ENCODE results near the gene VEPH1.

VEPH1 gene

DNA sequence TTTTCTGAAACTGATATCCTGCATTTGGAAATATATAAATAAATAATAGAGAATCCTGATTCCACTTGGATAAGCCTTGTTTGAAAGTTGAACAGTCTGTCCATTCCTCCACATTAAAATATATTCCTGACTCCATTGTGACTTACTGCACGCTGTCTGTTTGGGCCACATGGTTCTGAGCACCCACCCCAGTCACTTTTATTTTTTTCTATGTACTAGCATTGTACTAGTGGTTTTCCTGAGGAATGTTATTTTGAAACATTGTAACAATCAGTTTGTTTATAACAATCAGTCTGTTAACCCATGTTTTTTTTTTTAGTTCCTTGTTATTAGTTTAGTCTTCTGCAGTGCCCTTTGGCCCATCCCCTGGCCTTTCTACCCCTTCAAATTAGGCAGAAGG lies 255.8 kb downstream of the VEPH1 start:
- no peak for DNase-seq

DNA sequence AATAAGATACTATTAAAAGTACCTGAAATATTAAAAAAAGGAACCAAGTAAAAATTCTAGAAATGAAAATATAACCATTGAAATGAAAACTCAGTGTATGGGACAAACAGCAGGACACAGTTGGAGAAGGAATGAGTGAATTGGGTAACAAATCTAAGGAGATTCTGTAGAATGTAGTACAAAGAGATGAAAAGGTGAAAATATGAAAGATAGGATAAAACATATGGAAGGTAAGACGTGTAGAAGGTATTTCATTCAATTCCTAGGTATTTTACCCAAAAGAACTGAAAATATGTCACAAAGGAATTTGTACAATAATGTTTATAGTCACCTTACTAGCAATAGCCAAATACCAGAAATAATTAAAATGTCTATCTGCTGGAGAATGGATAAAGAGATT lies 260.4 kb downstream of the VEPH1 start:
- no peak for DNase-seq

DNA sequence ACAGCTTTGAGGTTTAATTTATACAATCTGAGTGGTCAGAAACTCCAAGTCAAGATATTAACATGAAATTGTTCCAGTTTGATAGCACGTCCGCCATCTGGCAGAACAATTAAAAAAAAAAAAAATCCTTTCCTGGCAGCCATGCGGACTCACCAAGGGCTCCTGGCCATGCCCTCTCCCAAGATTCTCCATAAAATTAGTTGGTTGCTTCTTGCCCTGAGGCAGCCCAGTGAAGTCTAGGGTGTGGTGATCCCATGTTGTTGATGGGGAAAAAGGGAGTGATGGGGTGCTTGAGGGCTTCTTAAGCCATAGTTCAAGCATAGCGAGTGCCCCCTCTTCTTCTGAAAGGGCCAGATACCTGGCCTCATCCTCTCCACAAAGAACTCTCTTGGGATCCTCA lies 261.6 kb downstream of the VEPH1 start:
- DNase-seq = no peak

DNA sequence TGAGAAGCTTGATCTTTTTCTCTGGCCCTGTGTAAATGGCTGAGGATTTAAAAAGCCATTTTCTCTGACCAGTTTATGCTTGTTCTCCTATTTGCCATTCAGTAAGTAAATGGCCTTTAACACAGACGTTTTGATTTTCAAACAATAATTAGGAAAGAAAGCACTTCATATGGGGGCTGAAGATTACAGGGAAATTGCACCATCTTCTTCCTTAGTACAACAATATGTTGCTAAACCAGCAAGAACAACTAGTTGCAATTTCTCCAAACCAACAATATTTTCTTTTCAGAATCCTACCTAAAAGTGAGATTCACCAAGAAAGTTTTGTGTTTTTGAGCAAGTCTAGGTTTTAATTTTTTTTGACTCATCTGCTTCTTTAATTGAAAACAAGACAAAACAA lies 262.8 kb downstream of the VEPH1 start:
- DNase-seq = no peak

DNA sequence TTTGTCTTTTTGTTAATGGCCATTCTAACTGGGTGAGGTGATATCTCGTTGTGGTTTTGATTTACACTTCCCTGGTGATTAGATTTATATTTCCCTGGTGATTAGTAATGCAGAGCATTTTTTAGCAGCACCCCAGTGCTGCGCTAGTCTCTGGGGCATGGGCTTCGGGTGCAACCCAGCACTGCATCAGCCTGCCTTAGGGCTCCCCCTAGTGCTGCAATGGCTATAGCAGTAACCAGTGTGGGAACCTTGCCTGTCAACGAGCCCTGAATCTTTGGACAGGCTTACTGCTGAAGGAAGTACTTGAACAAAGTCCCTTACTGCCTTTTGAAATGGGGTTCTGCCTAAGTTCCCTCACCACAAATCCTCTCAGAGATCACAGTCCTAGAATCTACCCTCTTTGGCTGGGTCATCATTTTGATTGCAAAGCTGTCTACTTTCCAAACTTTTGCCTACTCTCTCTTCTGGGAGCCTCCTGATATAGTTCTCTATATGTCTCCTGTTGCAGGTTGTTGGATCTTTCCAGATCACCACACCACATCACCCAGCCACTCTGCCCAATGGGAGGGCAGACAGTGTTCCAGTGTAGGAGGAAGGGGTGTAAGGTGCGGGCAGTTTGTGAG lies 264.0 kb downstream of the VEPH1 start:
- peak; percentile 71 to 75 for DNase-seq

DNA sequence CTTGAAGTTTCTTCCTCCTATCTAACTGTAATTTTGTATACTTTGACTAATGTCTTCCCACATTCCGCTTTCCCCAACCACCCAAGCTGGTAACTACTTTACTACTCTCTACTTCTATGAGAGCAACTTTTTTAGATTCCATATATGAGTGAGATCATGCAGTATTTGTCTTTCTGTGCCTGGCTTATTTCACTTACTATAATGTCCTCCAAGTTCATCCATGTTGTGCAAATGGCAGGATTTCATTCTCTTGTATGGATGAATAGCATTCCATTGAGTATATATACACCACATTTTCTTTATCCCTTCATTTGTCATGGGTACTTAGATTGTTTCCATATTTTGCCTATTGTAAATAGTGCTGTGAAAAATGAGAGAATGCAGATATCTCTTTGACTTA lies 264.8 kb downstream of the VEPH1 start:
- no peak for DNase-seq

DNA sequence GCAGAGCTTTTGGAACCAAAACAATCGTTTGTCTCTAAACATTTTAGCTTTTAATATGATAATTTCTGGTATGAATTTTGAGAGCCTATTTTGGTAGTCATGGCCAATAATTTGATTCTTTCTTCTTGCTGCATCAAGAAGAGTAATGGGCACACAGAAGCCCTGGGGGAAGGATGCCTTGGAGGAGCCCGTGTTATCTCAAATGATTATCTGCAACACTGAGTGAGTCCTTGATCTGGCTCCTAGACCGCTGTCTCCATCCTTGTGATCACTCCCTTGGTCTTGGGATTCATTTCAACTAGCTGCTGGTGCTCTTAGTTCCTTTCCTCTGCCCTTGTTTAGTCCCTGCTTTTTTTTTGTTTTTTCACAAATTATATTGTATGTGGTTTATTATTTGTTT lies 265.3 kb downstream of the VEPH1 start:
- DNase-seq = no peak

DNA sequence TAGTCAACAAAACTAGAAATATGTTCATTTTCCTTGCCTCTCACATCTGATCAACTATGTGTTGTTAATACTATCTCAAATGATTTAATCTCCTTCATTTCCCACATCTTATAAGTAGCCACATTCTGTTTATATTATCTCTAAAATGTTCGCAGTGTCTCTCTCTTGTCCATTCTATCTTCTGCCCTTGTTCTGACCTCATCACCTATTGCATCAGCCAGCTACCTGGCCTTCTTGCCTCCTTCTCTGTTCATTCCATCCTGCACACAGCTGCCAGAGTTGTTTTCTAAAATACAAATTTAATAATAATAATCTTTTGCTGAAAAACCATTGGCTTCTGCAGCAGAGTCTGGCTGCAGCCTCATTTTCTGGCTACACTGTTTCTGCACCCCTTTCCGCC lies 267.9 kb downstream of the VEPH1 start:
- DNase-seq = no peak

DNA sequence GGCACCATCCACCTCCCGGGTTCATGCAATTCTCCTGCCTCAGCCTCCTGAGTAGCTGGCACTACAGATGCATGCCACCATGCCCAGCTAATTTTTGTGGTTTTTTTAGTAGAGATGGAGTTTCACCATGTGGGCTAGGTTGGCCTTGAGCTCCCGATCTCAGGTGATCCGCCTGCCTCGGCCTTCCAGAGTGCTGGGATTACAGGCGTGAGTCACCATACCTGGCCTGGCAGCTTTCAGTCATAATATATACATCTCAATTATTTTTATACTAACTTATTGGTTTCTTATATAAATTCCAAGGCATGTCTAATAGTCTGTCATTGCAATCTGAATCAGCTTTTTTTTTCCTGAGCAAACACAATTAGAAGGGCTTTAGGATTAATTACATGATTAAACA lies 269.3 kb downstream of the VEPH1 start:
- DNase-seq = no peak

DNA sequence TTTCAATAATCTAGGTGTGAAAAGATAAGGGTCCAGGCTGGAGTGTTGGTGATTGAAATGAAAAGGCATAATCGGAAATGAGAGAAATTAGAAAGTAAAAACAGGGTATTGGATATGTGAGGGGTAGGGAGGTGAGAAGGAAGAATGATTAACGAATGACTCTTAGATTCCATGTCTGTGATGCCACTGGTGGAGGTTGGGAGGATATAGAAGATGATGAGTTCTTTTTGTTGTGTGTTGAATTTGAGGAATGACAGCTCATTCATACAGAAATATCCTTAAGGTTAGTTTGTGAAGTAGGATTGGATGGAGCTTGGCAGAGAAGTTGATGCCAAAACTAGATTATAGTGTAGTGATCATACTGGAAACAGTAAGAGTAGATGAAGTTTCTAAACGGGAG lies 271.1 kb downstream of the VEPH1 start:
- DNase-seq = no peak

DNA sequence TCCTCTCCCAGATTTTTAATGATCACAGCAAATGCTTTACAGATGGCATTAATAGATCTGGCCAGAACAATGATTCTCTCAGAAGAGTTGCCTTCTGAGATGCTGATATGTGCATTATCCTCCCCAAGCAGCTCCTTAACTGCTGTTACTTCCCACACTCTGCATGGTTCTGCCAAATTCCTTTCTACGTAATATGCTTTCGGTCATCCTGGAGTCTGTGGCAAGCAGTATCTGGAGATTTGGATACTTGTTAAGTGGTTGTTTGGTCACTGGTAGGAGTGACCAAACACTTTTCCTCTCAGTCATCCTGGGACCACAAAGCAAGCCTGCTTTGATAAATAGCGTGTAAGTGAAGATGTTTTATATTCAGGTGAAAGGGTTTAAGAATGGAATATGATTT lies 272.1 kb downstream of the VEPH1 start:
- DNase-seq = no peak

DNA sequence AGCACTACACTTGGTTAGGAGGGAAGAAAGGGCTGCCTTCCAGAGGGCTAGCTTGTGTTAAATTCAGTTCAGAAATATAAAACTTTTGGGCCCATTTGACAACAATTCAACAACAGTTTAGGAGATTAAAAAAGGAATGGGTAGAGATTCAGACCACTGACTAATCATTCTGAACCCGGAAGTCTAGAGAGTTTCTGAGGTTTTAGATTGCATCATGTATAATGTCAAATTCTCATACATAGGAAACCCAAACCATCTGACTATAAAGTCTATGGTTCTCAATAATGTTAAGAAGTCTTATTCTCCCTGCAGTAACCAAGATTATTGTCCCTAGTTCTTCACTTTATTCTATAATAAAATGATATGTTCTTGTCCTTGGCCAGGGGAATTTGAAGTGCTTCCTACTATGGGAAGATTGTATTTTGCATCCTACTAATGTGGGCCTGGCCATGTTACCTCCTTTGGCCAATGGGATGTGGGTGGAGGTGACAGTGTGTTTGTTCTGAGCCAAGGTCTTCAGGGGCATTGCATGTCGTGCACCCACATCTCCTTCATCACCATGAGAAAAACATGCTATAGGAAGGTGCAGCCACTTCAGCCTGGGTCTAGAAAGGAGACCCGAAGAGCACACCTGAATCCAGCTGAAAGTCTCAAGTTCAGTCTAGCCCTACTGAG lies 276.9 kb downstream of the VEPH1 start:
- DNase-seq = no peak

DNA sequence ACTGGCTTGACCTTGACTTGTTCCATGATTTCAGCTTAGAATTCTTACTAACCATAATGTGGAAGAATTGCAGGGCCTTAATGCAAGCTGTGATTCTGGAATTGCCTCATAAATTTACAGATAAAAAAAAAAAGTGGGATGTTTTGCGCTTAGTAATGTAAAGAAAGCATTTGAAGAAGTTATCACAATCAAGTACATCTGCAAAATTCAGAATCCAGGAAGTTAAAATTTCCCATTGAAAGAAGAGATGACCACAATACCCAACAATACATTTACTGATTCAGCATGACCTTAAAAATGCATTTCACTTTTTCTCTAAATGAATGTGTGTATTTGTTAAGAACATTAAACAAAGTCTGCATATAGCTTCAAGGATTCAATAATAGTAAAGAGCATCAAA lies 278.2 kb downstream of the VEPH1 start:
- no peak for DNase-seq

DNA sequence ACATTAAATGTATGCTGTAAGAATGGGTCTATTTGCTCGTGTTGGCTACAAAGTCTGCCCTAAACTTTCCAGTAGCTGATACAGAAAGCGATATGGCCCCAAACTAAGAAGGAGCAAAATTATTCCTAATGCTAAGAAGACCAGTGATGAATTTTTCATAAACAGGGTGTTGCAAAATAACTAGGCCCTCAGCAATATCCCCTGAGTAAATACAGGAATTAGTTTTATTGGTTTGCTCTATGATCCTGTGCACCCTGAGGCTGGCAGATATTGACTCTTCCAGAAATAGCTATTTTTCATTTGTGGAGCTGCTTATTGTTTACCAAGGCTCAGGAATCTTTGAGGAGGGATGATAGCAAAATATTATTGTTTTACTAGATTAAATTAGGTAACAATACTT lies 282.3 kb downstream of the VEPH1 start:
- no peak for DNase-seq

DNA sequence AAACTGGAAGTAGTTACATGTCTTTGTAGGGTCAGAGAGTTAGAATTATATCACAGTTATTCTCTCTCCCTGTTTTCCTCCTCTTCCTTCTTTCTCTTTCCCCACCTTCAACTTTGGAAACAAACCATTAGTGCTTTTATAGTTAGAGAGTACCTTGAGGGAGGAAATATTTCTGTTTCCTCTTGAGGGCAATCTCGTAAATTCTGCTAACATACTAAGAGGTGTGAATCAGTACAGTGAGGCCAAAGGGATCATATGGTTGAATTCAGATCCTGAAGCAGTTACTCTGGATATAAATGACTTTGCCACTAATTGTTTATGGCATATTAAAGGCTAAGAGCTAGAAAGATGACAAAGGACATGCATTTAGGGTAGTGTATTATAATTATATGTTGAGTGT lies 283.0 kb downstream of the VEPH1 start:
- DNase-seq = no peak

DNA sequence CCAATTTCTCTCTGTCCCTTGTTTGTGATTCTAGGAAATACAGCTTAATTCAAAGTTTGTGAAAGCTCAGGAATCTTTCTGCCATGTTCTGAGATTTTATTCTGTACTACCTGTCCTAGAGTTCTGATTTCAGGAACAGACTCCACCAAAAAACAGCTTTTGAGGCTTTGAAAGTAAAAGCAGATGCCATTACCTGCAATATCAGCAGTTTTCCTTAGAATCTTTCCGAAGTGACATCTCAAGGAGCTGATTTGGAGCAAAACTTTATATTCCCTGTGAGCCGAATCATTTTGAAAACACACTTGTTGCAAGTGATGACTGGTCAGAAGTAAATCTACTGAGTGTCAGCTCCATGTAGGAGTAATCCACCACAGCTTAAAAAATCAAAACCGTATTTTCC lies 284.0 kb downstream of the VEPH1 start:
- no peak for DNase-seq
